Thoracic aorta (tissue), 2 donors: ENCODE data around the gene ZCCHC8. TPM values are rescaled to one million over a fixed set of nuclear protein-coding genes. Genes with fewer than 3 reads are reported as not detected.
"Not testable (repeated sequence)": the region's sequence is repeated elsewhere in the genome, so short reads cannot be mapped to it uniquely, and the experiment has no call there.

Source experiments
- ATAC-seq: fragments of 150-250 bp; one replicate; pipeline ENCODE4 v1.8.0; 2017; ENCODE audit warnings: low read depth; ENCODE audit not compliant: insufficient number of reproducible peaks, low FRiP score
- DNase-seq: peaks from one replicate; pipeline ENCODE4 v3.0.0-alpha.2; 2020; ENCODE audit warnings: low spot score
- H3K27ac ChIP-seq, 2 donors: fragments of 200-600 bp; sonication (generic); 1 replicate in 1 of 2; 2 replicates in 1 of 2; pipeline ENCODE4 v1.5.1; 2016; ENCODE audit warnings: mild to moderate bottlenecking in 2 of 2, moderate library complexity in 2 of 2
- H3K27me3 ChIP-seq: fragments of 200-600 bp; sonication (generic); replicated peaks from 2 replicates; pipeline ENCODE4 v1.6.0; 2016; ENCODE audit warnings: mild to moderate bottlenecking; ENCODE audit not compliant: insufficient read depth
- H3K36me3 ChIP-seq: fragments of 200-600 bp; sonication (generic); one replicate; pipeline ENCODE4 v1.5.1; 2016
- H3K4me1 ChIP-seq, 2 donors: fragments of 200-600 bp; sonication (generic); 1 replicate in 1 of 2; 2 replicates in 1 of 2; pipeline versions ENCODE4 v1.5.1 to v1.6.0; 2016; ENCODE audit warnings: low read depth in 2 of 2, mild to moderate bottlenecking in 1 of 2; ENCODE audit not compliant: control insufficient read depth in 1 of 2
- H3K4me3 ChIP-seq: fragments of 200-600 bp; sonication (generic); 2 replicates; pipeline ENCODE4 v1.5.1; 2016; ENCODE audit warnings: mild to moderate bottlenecking
- H3K9me3 ChIP-seq: fragments of 200-600 bp; sonication (generic); 2 replicates; pipeline ENCODE4 v1.5.1; 2016
- total RNA-seq, 2 donors: library from RNA; depleted of rRNA; stranded (reverse); fragments of >200 nt; gene quantifications; one replicate each; pipeline versions ENCODE4 v1.1.0 to v1.2.3, GENCODE V29; 2016
- TF ChIP-seq, protein P1 (sequence below): fragments of 200-600 bp; sonication (generic); IDR thresholded peaks from one replicate; pipeline ENCODE4 v1.5.1; 2019; ENCODE audit warnings: antibody characterized with exemption

Gene ZCCHC8
- total RNA-seq, 2 donors from 2014 or later, result 16.2 to 33.4 TPM

DNA sequence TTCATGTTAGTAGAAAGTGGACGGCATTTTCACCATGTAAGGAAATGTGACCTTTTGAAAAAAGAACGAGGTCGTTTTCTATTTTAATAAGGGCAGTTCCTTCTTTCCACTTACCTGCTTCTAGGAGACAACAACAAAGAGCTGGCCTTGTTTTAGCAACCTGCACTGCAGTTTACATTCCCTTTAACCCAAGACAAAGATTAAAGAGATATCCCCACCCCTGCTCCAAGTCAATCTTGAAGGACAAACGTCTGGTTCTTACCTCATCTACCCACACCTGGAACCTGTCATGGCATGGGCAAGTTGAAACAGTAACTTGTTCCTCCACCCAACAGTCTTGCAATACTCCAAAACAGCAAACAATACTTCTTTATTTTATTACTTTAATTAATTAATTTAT is 32.7 kb downstream of the ZCCHC8 start:
- no peak for DNase-seq
- no peaks in the 10 kb centered on the region for H3K9me3 ChIP-seq
- no peak overlapping the region for H3K4me3 ChIP-seq
- no peak overlapping the region for H3K27ac ChIP-seq
- peaks cover 4 to 23% of the 10 kb centered on the region in 2 donors for H3K4me1 ChIP-seq
- ATAC-seq, result no peak
- H3K36me3 ChIP-seq, result no peaks in the 10 kb centered on the region
- no peaks in the 10 kb centered on the region for H3K27me3 ChIP-seq
- TF ChIP-seq, protein P1, sequence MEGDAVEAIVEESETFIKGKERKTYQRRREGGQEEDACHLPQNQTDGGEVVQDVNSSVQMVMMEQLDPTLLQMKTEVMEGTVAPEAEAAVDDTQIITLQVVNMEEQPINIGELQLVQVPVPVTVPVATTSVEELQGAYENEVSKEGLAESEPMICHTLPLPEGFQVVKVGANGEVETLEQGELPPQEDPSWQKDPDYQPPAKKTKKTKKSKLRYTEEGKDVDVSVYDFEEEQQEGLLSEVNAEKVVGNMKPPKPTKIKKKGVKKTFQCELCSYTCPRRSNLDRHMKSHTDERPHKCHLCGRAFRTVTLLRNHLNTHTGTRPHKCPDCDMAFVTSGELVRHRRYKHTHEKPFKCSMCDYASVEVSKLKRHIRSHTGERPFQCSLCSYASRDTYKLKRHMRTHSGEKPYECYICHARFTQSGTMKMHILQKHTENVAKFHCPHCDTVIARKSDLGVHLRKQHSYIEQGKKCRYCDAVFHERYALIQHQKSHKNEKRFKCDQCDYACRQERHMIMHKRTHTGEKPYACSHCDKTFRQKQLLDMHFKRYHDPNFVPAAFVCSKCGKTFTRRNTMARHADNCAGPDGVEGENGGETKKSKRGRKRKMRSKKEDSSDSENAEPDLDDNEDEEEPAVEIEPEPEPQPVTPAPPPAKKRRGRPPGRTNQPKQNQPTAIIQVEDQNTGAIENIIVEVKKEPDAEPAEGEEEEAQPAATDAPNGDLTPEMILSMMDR, result no peak

DNA sequence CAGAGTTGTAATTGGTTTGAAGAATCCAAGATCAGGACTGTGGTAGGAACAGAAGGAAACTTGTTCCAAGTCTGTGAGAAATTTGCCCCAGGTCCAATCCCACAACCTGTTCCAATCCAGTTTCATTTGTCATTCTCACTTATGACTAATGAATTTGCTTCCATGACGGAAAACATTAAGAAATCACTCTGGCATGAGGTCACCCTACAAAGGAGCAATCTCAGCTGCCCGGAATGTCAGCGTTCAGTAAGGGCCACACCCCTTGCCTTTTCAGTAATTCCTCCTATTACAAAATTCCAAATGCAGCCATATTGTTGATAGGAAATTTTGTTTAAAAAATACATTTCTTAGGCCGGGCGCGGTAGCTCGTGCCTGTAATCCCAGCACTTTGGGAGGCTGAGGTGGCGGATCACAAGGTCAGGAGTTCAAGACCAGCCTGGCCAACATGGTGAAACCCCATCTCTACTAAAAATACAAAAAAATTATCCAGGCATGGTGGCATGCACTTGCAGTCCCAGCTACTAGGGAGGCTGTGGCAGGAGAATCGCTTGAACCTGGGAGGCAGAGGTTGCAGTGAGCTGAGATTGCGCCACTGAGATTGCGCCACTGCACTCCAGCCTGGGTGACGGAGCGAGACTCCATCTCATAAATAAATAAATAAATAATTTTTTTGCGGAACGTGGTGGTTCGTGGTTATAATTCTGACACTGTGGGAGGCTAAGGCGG is 36.3 kb downstream of the ZCCHC8 start:
- not testable (repeated sequence) for H3K27me3 ChIP-seq, H3K4me3 ChIP-seq, H3K4me1 ChIP-seq, H3K36me3 ChIP-seq, H3K9me3 ChIP-seq
- peak overlapping the region; percentile 61 to 80 for H3K27ac ChIP-seq
- ATAC-seq (peak; percentile 100), DNase-seq (peak; percentile 27)

DNA sequence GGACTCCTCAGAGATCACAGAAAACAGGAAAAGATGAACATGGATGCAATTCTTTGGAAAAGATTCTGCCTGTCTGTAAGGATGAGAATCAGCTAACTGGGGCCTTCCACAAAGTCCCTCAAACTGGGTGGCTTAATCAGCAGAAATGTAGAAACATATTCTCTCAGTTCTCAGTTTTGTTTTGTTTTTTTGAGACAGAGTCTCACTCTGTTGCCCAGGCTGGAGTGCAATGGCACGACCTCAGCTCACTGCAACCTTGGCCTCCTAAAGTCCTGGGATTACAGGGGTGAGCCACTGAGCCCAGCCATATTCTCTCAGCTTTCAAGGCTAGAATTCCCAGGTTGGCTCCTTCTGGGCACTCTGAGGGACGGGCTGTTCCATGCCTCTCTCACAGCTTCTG is 40.1 kb downstream of the ZCCHC8 start:
- Histone ChIP-seq H3K9me3 (no peaks in the 10 kb centered on the region), H3K36me3 (no peaks in the 10 kb centered on the region), H3K27ac (no peak overlapping the region), H3K4me1 (peaks cover 4 to 10% of the 10 kb centered on the region in 2 donors), H3K27me3 (no peaks in the 10 kb centered on the region), H3K4me3 (no peak overlapping the region)
- TF ChIP-seq, protein P1, result no peak
- DNase-seq (no peak), ATAC-seq (no peak)

DNA sequence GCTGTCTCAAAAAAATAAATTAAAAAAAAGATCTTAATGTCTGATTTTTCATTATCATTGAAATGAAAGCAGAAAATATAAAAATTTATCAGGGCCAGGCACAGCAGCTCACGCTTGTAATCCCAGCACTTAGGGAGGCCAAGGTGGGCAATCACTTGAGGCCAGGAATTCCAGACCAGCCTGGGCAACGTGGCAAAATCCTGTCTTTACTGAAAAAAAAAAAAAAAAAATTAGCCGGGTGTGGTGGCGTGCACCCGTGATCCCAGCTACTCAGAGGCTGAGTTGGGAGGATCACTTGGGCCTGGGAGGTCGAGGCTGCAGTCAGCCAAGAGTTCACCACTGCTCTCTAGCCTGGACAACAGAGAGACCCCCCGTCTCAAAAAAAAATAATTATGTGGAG is 40.7 kb downstream of the ZCCHC8 start:
- no peaks in the 10 kb centered on the region for H3K9me3 ChIP-seq
- DNase-seq, result no peak
- ATAC-seq, result no peak
- no peak overlapping the region for H3K4me3 ChIP-seq
- H3K27me3 ChIP-seq, result no peaks in the 10 kb centered on the region
- no peaks in the 10 kb centered on the region for H3K36me3 ChIP-seq
- TF ChIP-seq, protein P1, result no peak
- H3K4me1 ChIP-seq, result peaks cover 4 to 10% of the 10 kb centered on the region in 2 donors
- H3K27ac ChIP-seq, result no peak overlapping the region

DNA sequence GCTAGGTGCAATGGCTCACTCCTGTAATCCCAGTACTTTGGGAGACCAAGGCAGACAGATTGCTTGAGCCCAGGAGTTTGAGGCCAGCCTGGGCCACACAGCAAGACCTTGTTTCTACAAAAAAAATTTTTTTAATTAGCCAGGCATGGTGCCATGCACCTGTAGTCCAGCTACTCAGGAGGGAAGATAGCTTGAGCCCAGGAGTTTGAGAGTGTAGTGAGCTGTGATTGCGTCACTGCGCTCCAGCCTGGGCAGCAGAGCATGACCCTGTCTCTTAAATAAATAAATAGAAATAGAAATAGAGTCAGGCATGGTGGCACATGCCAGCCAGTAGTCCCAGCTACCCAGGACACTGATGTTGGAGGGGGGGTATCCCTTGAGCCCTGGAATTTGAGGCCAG is 41.5 kb downstream of the ZCCHC8 start:
- no peak overlapping the region for H3K4me3 ChIP-seq
- H3K27ac ChIP-seq, result no peak overlapping the region
- peaks cover 0 to 6% of the 10 kb centered on the region in 2 donors for H3K4me1 ChIP-seq
- ATAC-seq (no peak), DNase-seq (no peak)
- H3K27me3 ChIP-seq, result no peaks in the 10 kb centered on the region
- TF ChIP-seq, protein P1, result no peak
- no peaks in the 10 kb centered on the region for H3K36me3 ChIP-seq
- H3K9me3 ChIP-seq, result no peaks in the 10 kb centered on the region
